Ammon's horn (tissue), 1 donor: ENCODE results near the gene SAMD4A.

Experiments used
- DNase-seq: peaks from one replicate; pipeline ENCODE4 v3.0.0-alpha.2; 2016; ENCODE audit warnings: low spot score

Gene SAMD4A

DNA sequence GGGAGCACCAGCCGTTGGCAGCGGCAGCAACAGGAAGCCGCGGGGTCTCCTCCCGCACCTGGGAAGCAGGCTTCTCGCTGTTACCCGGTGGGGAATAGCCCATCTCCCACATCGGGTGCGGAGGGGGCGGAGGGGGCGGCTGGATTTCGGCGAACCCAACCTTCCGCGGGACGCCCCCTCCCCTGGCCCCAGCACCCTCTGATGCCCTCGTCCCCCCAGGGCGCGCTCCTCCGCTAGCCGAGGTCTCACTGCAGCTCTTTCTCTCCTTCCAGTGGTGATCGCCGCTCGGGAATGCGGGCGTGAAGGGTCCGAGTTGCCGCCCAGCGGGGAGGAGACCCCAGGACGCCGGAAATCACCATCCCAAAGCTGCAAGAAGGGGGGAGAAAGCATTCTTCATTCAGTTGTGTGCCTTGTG lies 303 bp downstream of the SAMD4A start:
- DNase-seq = no peak

DNA sequence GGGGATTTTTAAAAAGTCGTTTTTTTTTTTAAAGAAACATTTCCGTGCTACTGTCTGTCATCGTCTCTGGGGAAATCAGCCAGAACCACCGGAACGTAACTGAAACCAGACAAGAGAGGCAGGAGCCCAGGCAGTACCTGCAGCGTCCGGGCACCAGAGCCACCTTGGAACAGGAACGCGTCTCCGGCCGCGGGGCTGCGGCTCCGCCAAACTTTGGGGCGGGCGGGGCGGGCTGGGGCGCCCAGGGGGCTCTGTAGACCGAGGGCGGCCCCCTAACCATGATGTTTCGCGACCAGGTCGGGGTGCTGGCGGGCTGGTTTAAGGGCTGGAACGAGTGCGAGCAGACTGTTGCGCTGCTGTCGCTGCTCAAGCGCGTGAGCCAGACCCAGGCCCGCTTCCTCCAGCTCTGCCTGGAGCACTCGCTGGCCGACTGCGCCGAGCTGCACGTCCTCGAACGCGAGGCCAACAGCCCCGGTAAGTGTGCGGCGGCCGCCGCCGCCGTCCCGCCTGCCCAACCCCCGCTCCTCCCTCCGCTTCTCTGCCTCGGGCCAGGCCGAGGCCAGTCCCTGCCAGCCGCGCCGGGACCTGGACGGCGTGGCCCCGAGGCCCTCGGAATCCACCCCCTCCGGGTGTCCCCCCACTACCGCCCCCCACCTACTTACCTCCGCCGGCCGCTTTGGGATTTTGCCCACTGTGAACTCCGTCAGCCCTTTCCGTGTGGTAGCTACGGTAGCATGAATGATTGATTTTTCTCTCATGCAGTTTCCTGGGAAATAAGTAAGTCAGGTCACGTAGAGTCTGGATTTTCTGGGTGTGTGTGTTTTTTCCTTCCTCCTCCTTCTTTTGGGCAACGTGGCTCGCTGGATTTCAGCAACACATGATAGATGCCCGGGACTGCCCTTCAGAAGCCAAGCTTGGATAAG lies 972 bp downstream of the SAMD4A start:
- DNase-seq = peak; percentile 69

DNA sequence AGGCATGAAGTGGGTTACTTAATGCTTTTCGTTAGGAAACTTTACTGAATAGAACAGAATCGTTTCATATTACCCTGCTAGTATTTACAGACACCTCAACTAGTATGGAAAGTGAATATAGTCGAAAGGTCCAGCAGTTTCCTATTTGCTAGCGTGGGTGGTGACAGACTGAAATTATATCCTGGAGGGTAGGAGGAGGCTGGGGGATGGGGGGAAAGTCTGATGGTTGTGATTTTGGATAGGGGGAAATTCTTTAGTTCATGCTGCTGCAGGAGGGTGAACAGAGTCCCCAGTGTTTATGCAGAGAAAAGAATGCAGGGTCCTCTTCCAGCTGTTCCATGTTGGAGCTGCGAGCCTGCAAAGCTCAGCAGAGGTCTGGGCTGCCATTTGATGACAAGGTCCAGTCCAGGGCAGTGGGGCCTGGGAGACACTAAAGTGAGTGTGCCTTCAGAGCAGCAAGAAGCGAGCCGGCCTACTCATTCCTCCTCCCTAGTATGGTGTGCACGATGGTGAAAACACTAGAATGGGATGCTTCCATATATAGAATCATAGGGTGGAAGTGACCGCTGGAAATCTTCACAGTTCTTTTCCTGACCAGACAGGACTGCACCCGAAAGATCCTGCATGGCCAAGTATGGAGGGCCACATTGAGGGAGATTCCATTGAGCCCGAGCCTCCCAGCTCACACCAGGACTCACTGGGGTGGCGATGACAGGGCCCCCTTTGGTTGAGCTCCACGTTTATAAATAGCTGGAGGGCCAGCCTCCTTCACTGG lies 2.1 kb downstream of the SAMD4A start:
- DNase-seq = no peak

DNA sequence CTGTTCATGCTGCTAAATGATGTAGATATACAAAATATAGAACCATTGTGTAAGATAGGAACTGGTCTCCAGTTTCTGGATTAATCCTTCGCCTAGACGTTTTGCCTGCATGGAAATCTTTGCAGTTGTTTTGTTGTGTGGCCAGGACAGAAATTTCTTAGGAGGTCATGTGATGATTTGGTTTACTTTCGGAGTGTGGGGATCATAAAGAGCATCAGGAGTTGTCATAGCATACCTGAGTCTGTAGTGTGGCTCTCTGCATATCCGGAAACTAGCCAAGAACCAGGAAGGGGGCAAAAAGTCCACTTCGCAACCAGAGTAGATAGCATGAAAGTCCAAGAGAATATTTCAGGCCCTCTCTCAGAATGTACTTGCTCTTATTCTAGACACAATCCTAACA lies 3.1 kb downstream of the SAMD4A start:
- no peak for DNase-seq

DNA sequence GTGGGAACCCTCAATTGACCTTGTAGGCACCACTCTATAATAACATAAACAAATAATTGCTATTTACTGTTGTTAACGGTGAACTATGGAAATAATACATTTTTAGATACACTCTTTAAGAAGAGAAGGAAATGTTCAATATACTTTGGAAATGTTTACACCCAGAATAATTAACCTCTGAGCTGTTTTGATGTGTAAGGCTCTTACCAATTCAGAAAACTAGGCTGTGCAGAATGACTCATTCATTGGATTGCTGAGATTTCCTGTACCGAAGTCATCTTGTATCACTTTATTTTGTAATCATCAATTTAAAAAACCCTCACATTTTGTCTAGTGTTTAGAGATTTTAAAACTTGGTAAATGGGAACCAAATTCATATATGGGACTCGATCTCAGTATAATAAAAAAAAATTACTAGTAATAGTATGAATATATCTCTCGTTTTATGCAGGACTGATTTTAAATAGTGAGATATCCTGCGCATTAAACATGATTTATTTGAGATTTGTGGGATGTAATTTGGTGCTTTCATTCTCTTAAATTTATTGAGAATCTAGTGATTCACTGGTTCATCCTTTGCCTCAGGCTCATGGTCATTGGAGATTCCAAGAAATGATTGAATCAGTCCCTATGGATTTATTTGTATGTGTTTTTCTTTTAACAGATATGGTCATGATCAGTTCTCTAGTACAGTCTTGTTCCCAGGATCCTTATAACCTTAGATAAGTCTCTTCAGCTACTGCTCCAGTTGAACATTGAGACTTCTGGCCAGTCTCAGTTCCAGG lies 3.9 kb downstream of the SAMD4A start:
- no peak for DNase-seq

DNA sequence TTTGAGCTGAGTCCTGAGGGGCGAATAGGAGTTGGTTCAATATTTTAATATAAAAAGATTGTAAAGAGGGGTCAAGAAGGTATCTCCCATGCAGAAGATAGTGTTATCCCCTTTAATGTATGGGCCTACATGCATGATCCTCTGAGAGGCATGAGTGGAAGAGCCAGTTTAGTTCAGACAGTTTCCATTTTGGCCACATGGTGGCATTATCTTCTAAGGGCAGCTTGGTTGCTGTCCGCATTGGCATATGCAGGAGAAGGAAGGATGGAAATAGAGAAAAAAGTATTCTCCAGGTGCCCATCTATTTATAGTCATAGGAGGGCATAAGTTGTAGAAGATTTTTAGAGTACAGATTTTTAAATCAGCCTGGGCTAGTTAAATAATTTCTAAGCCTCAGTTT lies 5.4 kb downstream of the SAMD4A start:
- DNase-seq = no peak

DNA sequence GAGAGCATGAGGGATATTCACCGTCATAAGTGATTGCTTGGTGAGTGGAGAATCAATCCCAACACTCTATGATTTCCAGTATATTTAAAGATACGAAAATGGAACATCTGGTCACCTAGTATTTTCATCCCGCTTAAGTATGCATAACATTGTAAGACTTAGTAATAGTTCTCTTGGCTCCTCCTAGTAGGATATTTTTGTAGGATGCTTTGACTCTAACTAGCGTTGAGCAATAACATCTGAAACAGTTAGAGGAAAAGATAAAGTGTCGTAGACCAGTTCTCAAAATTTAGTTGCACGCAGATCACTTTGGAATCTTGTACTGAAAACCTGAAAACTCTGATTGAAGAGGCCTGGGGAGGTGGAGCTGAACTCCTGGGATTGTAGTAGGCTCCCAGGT lies 7.6 kb downstream of the SAMD4A start:
- no peak for DNase-seq

DNA sequence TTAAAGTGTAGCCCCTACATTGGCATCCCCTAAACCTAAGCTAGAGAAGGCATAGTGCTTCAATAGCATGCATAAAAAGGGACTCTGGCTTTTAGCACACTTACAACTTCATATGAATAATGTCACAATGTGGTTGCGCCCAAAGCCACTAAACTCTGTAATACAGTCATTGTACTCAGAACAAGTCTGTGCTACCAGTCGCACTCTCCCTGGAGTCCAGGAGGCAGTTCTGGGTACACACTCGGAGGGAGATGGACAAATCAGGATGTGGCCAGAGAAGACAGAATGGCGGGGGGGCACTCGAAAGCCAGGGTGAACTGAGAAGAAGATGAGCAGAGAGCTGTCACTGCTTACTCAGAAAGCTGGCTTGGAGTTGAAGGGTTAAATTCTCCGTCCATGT lies 10.6 kb downstream of the SAMD4A start:
- no peak for DNase-seq

DNA sequence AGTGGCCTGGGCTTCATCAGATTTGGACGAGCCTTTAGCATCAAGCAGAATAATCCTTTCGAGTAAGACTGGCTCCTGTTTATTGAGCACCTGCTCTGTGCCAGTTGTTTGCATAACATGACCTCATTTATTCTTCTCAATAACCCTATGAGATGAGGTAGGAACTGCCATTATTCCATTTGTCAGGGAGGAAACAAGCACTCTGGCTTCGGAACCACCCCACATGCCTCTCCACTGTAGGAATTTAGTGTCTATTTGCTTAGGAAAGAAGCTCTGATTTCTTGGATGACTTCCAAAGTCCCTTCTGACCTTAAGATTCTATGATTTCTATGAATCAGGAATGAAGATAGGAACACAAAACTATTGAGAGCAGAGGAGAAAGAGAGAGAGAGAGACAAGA lies 11.0 kb downstream of the SAMD4A start:
- DNase-seq = no peak

DNA sequence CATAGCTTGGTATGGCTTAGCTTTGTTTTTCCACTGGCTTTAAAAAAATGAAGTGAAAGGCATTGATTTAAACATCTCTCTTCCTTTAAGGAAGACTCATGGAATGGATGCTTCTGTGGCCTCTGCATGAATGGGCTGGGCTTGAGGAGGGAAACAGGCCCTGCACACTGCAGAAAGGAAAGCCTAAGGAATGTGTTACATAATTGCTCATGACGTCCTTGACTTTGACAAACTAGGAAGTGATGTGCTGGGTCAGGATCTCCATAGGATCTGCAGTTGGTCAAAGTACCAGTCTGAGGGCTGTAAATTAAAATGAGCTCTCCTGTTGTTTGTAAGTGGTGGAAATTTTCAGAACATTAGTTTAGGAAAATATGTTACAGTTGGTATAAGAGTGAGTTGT lies 12.7 kb downstream of the SAMD4A start:
- no peak for DNase-seq

DNA sequence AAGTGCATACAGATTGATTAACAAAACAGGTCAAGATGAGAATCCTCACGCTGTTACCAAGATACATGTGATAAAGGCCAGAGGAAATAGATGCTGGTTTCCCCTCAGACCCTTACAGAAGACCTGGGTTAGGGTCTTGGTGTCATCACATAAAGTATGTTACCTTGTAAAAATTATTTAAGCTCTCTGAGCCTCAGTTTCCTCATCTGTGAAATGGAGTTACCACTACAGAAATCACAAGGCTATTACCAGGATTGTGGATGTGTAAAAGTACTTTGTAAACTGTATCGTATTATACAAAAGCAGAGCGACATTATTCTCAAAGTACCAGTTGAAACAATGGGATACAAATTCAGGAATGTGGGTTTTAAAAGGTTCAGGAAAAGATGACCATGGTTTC lies 14.0 kb downstream of the SAMD4A start:
- no peak for DNase-seq

DNA sequence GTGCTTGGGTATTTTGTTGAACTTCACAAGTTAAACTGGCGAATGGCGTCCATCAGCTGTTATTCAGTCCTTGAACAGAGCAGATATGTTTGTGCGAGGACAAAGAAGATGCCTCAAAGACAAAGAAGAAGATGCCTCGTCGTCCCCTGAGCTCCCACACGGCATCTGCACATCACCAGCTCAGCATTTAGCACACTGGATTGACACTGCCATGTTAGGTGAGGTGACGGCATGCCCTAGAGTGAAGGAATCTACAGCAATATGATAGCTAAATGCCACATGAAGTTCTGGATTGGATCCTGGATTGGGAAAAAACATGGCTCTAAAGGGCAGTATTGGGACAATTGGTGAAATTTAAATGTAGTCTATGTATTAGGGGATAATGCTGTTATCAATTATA lies 15.4 kb downstream of the SAMD4A start:
- no peak for DNase-seq

DNA sequence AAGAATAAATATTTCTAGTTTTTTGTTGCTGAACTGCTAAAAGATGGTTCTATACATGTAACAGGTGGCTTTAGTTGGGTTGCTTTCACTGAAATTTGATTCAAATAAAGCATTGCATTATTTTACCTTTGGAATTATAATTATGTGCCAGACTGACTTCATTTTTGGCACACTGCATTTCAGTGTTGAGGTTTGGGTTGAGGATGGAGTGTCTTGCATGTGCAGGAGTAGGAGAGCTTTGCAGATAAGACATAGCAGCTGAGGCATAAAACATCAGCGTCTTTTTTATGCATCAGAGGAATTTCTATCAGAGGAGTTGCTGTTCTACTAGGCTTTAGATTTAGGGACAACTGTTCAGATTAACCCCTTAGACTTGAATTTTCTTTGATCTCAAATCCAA lies 17.2 kb downstream of the SAMD4A start:
- no peak for DNase-seq

DNA sequence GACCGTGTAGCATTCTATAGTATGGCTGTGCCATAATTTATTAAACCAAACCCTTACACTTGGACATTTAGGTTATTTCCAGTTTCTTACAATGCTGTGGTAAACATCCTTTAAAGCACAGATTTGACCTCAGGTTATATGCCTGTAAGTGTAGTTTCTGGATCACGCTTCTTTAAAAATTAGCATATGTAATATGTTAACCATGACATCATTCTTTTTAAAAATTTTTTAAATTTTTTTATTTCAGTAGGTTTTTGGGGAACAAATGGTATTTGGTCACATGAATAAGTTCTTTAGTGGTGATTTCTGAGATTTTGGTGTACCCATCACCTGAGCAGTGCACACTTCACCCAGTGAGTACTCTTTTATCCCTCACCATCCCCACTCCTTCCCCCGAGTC lies 18.3 kb downstream of the SAMD4A start:
- DNase-seq = no peak

DNA sequence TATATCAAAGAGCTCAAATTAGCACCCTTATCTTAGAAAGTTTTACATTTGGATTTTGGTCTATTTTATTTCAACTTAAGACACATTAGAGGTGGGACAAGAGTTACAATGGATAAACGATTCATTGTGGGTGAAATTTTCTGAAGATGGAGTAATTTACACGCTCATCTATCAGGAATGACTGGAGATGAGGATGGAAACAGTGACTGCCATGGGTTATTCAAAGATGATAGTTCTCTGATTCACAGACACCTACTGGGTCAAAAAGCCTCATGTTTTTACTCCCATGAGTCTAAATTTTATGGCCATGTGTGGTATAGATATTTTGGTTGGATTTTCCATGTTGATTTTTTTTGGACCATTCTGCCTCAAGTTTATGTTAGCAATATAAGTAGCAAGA lies 22.1 kb downstream of the SAMD4A start:
- no peak for DNase-seq

DNA sequence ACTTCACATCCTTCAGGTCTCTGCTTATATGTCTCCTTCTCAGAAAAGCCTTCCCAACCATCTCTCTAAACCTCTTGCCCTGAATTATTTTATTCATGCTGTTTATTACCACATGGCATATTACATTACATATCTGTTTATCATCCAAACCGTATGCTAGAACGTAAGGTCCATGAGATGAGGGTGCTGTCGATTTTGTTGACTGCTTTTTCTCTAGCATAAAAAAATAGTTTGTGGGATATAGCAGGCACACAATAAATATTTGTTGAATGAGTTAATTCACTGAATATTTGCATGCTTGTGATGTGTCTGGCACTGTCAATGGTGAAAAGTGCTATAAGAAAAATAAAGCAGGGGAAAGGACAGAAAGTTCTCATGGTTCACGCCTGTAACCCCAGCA lies 22.9 kb downstream of the SAMD4A start:
- DNase-seq = no peak

DNA sequence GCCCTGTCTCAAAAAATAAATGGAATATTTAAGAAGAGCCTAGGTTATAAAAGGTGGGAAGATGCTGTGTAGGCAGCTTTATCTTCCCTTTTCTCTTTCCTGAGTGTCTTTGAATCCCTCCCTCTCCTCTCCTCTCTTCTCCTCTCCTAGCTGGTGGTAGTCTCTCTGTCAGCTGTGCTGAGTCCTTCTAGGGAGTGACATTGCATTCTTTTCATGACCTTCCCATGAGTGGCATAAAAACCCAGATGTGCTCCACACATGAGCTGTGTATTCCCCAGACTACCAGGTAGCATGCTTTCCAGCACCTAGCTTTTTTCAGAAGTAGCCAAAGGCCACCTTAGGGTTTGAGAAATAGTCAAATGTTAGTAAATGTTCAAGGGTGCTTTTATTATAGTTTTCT lies 23.6 kb downstream of the SAMD4A start:
- DNase-seq = no peak

DNA sequence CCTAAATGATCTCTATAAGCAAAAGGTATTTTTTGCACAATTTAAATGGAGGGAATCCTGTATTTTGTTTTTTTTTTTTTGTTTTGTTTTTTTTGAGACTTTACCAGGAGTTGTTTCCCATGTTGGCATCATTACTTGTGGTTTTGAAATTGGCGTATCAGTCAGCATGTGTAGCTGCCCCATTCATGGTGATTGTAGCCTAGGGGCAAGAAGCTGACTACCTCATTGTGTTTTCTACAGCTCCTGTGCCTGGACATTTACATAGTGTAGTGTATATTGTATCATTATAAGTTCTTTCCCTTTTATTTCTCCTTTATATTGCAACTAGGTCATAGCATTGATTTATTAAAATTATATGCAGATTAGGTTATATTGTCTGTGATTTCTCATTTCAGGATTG lies 24.5 kb downstream of the SAMD4A start:
- no peak for DNase-seq

DNA sequence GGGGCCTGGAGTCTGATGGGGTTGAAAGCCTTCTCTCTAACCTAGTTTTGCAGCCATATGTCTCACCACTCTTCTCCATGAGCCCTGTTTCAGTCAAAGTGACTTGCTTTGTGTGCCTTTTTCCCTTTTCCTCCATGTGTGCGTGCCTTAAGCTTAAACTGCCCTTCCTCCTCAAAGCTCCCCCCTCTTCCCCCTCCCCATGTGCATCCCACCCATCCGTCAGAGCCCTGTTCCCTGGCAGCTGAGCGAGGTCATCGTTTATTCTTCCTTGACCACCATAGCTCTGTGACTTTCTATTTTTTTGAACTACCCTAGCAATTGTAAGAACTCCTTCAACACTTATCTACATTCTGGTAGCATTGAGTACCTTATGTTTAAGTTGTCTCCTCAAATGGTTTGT lies 24.9 kb downstream of the SAMD4A start:
- DNase-seq = no peak

DNA sequence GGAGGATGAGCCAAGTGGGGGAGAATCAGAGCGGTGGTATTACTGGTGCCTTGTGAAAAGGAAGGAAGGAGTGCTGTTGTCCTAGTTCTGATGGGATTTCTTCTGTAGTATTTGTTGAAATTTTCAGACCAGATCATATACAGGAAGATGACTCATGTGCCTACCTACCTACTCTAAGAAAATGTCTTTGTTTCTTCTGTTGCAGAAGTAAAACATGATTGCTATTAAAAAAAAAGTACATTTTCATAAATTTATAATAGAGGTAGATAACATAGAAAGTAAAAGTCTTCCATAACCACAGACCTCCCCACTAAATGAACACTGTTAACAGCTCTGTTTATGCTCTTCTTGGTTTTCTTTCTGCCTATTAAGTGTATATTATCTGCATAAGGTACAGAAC lies 26.9 kb downstream of the SAMD4A start:
- no peak for DNase-seq

DNA sequence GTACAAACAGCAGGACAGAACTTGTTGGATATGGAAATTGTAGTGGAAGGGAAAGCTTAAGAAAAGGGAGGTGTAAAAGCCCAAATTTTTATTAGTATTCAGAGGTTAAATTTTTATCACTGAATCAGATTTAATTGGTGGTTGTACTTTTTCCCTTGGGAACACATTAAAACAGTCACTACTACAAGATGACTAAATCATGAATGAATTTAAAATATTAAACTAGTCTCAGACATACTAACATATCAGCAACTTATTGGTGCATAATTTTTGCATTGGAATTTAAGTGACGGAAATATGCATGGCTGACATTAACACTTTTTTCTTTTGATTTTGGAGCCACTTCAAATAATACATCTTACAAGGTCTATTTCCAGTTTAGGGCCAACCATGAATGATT lies 27.6 kb downstream of the SAMD4A start:
- no peak for DNase-seq

DNA sequence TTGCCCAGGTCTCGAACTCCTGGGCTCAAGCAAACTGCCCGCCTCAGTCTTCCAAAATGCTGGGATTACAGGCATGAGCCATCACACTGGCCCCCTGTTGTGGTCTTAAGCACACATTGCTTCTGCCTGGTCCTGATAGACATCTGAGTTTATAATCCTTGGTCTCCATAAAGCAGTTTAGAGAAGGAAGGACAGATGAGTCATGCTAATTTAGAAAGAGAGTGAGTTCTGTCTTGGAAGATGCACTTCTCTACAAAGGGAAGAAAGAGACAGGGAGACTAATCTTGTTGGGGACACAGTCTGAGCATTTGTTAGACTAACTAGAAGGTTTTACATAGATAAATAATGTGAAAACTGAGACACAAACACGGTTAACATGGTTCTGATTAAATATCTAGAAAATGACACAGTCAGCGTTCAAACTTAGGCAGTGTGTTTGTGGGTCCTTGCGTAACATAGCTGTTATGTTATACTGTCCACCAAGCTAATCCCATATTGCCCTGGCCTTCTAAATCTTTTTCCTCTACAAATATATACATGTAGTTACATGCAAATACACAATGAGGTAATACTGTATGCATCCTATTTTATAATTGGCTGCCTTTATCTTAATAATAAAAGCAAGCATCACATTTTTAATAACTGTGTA lies 31.0 kb downstream of the SAMD4A start:
- no peak for DNase-seq
